Esophagus muscularis mucosa (tissue), 4 donors: ENCODE measurements around the gene AFAP1. TPM values are rescaled to one million over a fixed set of nuclear protein-coding genes. Genes with fewer than 3 reads are reported as not detected.
A peak's percentile ranks its signal among the peaks of the same experiment; 100 is the strongest.

Experiments
- DNase-seq: peaks from one replicate; pipeline ENCODE4 v3.0.0-alpha.2; 2017; ENCODE audit errors: extremely low spot score
- H3K27ac ChIP-seq, 4 donors: fragments of 200-600 bp; sonication (generic); replicated peaks in 1 of 4; 1 replicate in 3 of 4; 2 replicates in 1 of 4; pipeline ENCODE4 v1.5.1; 2016 to 2019; ENCODE audit warnings: mild to moderate bottlenecking in 1 of 4
- H3K27me3 ChIP-seq, 4 donors: fragments of 200-600 bp; sonication (generic); one replicate each; pipeline versions ENCODE4 v1.5.1 to v1.6.0; 2016 to 2019
- H3K36me3 ChIP-seq, 4 donors: fragments of 200-600 bp; sonication (generic); one replicate each; pipeline ENCODE4 v1.5.1; 2016 to 2019
- H3K4me1 ChIP-seq, 4 donors: fragments of 200-600 bp; sonication (generic); one replicate each; pipeline ENCODE4 v1.5.1; 2016 to 2019
- H3K4me3 ChIP-seq, 4 donors: fragments of 200-600 bp; sonication (generic); 1 replicate in 2 of 4; 2 replicates in 2 of 4; pipeline ENCODE4 v1.5.1; 2016 to 2019; ENCODE audit warnings: mild to moderate bottlenecking in 4 of 4, moderate library complexity in 1 of 4
- H3K9me3 ChIP-seq, 4 donors: fragments of 200-600 bp; sonication (generic); 1 replicate in 3 of 4; 2 replicates in 1 of 4; pipeline ENCODE4 v1.5.1; 2016 to 2019
- EP300 ChIP-seq: sonication (generic); formaldehyde crosslinking; IDR thresholded peaks from one replicate; pipeline ENCODE4 v1.6.1; 2017; ENCODE audit warnings: antibody characterized with exemption
- POLR2A ChIP-seq: fragments of 450-650 bp; IDR thresholded peaks from one replicate; pipeline ENCODE4 v1.6.1; 2017; ENCODE audit warnings: antibody characterized with exemption, moderate library complexity, mild to moderate bottlenecking, low read depth
- POLR2AphosphoS5 ChIP-seq, 2 donors: sonication (generic); formaldehyde crosslinking; IDR thresholded peaks; one replicate each; pipeline ENCODE4 v1.6.1; 2017; ENCODE audit warnings: antibody characterized with exemption in 2 of 2
- WGBS: methylation state at CpG from one replicate; pipeline ENCODE4 v1.1.5; 2018; 5-methylcytosine and 5-hydroxymethylcytosine counted together
- intact Hi-C: fragments of 100-400 bp; cut with DNase I; formaldehyde crosslinking; loops from one replicate; pipeline ENCODE4 v1.15.1; 2023
- total RNA-seq, 4 donors: library from RNA; depleted of rRNA; stranded (reverse); fragments of >200 nt; gene quantifications; one replicate each; pipeline versions ENCODE4 v1.1.0 to v1.2.1, GENCODE V29; 2016
- TF ChIP-seq, protein P1 (sequence below), 3 experiments: fragments of 200-600 bp in 2 of 3; fragments of 450-650 bp in 1 of 3; sonication (generic) in 2 of 3; IDR thresholded peaks; one replicate each; pipeline ENCODE4 v1.5.1; 2017 to 2019; ENCODE audit warnings: antibody characterized with exemption in 3 of 3, mild to moderate bottlenecking in 2 of 3, moderate library complexity in 1 of 3

Gene AFAP1
- total RNA-seq, 4 donors from 2014 or later: 37.8 to 71.3 (median 50.9) TPM

- intact Hi-C loops: no loop called here
- Histone ChIP-seq H3K9me3 (peaks cover 0 to 7% (median 3%) of the 10 kb centered on the region in 4 donors), H3K36me3 (no peaks in the 10 kb centered on the region), H3K4me3 (peak overlapping the region in 3 of 4 donors; percentile 15 to 29 (median 22)), H3K27me3 (no peaks in the 10 kb centered on the region), H3K27ac (peak overlapping the region; percentile 81 to 89 (median 85)), H3K4me1 (peaks cover 22 to 66% (median 52%) of the 10 kb centered on the region in 4 donors)
- 39% methylated on average over 9 of the region's 9 CpGs for WGBS
- TF ChIP-seq POLR2A (no peak), POLR2AphosphoS5 (IDR thresholded peaks at IDR 0.05) (no peak), EP300 (no peak)
- TF ChIP-seq, protein P1, sequence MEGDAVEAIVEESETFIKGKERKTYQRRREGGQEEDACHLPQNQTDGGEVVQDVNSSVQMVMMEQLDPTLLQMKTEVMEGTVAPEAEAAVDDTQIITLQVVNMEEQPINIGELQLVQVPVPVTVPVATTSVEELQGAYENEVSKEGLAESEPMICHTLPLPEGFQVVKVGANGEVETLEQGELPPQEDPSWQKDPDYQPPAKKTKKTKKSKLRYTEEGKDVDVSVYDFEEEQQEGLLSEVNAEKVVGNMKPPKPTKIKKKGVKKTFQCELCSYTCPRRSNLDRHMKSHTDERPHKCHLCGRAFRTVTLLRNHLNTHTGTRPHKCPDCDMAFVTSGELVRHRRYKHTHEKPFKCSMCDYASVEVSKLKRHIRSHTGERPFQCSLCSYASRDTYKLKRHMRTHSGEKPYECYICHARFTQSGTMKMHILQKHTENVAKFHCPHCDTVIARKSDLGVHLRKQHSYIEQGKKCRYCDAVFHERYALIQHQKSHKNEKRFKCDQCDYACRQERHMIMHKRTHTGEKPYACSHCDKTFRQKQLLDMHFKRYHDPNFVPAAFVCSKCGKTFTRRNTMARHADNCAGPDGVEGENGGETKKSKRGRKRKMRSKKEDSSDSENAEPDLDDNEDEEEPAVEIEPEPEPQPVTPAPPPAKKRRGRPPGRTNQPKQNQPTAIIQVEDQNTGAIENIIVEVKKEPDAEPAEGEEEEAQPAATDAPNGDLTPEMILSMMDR (IDR thresholded peaks at IDR 0.05): no peak
- DNase-seq: no peak
These were observed 53.4 kb downstream of the AFAP1 start for GRCh38 chr4:7886007-7886973.

- intact Hi-C loops: no loop called here
- peak overlapping the region in 2 of 4 donors; percentile 22 to 29 for H3K4me3 ChIP-seq
- DNase-seq: no peak
These were observed 54.2 kb downstream of the AFAP1 start for GRCh38 chr4:7885216-7886006.

DNA sequence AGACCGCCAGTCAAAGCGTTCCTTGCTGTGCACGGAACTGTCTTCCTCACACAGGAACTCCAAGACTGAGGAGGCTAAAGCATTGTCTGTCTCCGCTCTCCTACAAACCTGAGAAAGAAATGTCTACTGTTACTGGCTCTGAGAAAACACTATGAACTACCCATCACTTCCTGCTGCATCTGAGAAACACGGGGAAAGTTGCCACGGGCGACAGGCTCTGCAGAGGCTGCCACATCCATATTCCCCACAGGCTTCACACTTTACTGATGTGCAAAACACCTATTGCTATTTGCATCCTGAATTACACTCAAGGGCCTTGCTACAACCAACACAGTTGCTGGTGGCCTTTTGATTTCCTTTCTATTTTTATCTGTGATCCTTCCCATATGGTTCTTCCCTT lies 59.0 kb downstream of the AFAP1 start:
- Histone ChIP-seq H3K4me3 (no peak overlapping the region), H3K4me1 (peaks cover 20 to 77% (median 71%) of the 10 kb centered on the region in 4 donors), H3K27me3 (no peaks in the 10 kb centered on the region), H3K36me3 (no peaks in the 10 kb centered on the region), H3K27ac (peak overlapping the region; percentile 13 to 89 (median 74)), H3K9me3 (no peaks in the 10 kb centered on the region)
- no peak for DNase-seq
- TF ChIP-seq POLR2A: no peak
- TF ChIP-seq EP300: no peak
- TF ChIP-seq, protein P1 (IDR thresholded peaks at IDR 0.05): no peak
- TF ChIP-seq POLR2AphosphoS5 (IDR thresholded peaks at IDR 0.05): no peak
- 73% methylated on average over 7 of the region's 7 CpGs for WGBS
- intact Hi-C loops: no loop called here

More at GRCh38 chr4:7885216-7886006, 54.2 kb downstream of the AFAP1 start:
- no peaks in the 10 kb centered on the region for H3K27me3 ChIP-seq
- H3K9me3 ChIP-seq: peaks cover 0 to 7% (median 3%) of the 10 kb centered on the region in 4 donors
- H3K27ac ChIP-seq: peak overlapping the region; percentile 81 to 89 (median 85)
- no peaks in the 10 kb centered on the region for H3K36me3 ChIP-seq
- H3K4me1 ChIP-seq: peaks cover 15 to 66% (median 52%) of the 10 kb centered on the region in 4 donors
- TF ChIP-seq POLR2AphosphoS5 (IDR thresholded peaks at IDR 0.05) (peak in 1 of 2 donors; percentile 14), EP300 (no peak)
- TF ChIP-seq, protein P1 (IDR thresholded peaks at IDR 0.05): no peak
- WGBS: 56% methylated on average over 16 of the region's 16 CpGs

- DNase-seq: no peak
- no peaks in the 10 kb centered on the region for H3K36me3 ChIP-seq
- H3K4me1 ChIP-seq: peaks cover 20 to 72% (median 62%) of the 10 kb centered on the region in 4 donors
- no peaks in the 10 kb centered on the region for H3K27me3 ChIP-seq
- intact Hi-C loops: loop anchor here (5.0 kb wide), 1 partner anchor 58 kb away; the partner anchor contains the start of gene AFAP1
- 74% methylated on average over 6 of the region's 6 CpGs for WGBS
- H3K9me3 ChIP-seq: no peaks in the 10 kb centered on the region
- TF ChIP-seq, protein P1 (IDR thresholded peaks at IDR 0.05): no peak
- TF ChIP-seq EP300 (no peak), POLR2AphosphoS5 (IDR thresholded peaks at IDR 0.05) (no peak), POLR2A (no peak)
- no peak overlapping the region for H3K4me3 ChIP-seq
- H3K27ac ChIP-seq: peak overlapping the region; percentile 74 to 89 (median 74)
These were observed 60.5 kb downstream of the AFAP1 start for GRCh38 chr4:7879127-7879526.
